OCI-LY7 (cell line): Measurements from ENCODE around the gene FOXD4L3. TPM values are rescaled to one million over a fixed set of nuclear protein-coding genes. Genes with fewer than 3 reads are reported as not detected.
"Not testable (repeated sequence)": the region's sequence is repeated elsewhere in the genome, so short reads cannot be mapped to it uniquely, and the experiment has no call there.

Experiments used
- BruUV-seq: library from RNA; stranded (reverse); fragments of 400-500 nt; replicated peaks from 2 replicates; lab custom pipeline; 2021; lab: Mats Ljungman, UMichigan
- CTCF ChIA-PET: fragments of 300-600 bp; sonication (Branson Sonifier 250); formaldehyde crosslinking; loops from one replicate; lab custom pipeline; 2022; ENCODE audit warnings: antibody characterized with exemption; ENCODE audit not compliant: unreplicated experiment; lab: Charles Lee
- POLR2A ChIA-PET: fragments of 300-600 bp; sonication (Branson Sonifier 250); formaldehyde crosslinking; loops from one replicate; lab custom pipeline; 2022; ENCODE audit warnings: antibody characterized with exemption; lab: Charles Lee
- DNase-seq: peaks from one replicate; pipeline ENCODE4 v3.0.0-alpha.2; 2015; ENCODE audit warnings: low spot score
- H2AFZ ChIP-seq: fragments of 200-600 bp; sonication (generic), shearing (Covaris generic); 2 replicates; pipeline ENCODE4 v1.6.1; 2014; ENCODE audit warnings: mild to moderate bottlenecking, antibody characterized with exemption, low read length, moderate library complexity
- H3K27ac ChIP-seq: fragments of 200-600 bp; sonication (generic); 2 replicates; pipeline ENCODE4 v1.5.1; 2014; ENCODE audit warnings: mixed run types, low read depth, mild to moderate bottlenecking, moderate library complexity, low read length, inconsistent platforms; ENCODE audit not compliant: poor library complexity, severe bottlenecking
- H3K36me3 ChIP-seq: fragments of 200-600 bp; sonication (generic); 2 replicates; pipeline ENCODE4 v1.6.1; 2014; ENCODE audit warnings: mild to moderate bottlenecking, antibody characterized with exemption, low read length, moderate library complexity, mixed read lengths; ENCODE audit not compliant: insufficient read depth
- H3K4me1 ChIP-seq: fragments of 200-600 bp; sonication (generic); 2 replicates; pipeline ENCODE4 v1.5.1; 2014; ENCODE audit warnings: mild to moderate bottlenecking, low read length; ENCODE audit not compliant: insufficient read depth, poor library complexity, severe bottlenecking
- H3K4me2 ChIP-seq: fragments of 200-600 bp; sonication (generic); 2 replicates; pipeline ENCODE4 v1.6.1; 2014; ENCODE audit warnings: mild to moderate bottlenecking, low read length
- H3K4me3 ChIP-seq: fragments of 200-600 bp; sonication (generic); 2 replicates; pipeline ENCODE4 v1.5.1; 2014; ENCODE audit warnings: mild to moderate bottlenecking, low read depth, low read length; ENCODE audit not compliant: poor library complexity, severe bottlenecking
- H3K79me2 ChIP-seq: fragments of 200-600 bp; sonication (generic); 2 replicates; pipeline ENCODE4 v1.6.1; 2016; ENCODE audit warnings: low read depth, mild to moderate bottlenecking, low read length, moderate library complexity, mixed read lengths; ENCODE audit not compliant: insufficient read depth
- H3K9me2 ChIP-seq: fragments of 200-600 bp; sonication (generic); 2 replicates; pipeline ENCODE4 v1.6.1; 2016; ENCODE audit warnings: mild to moderate bottlenecking, low read length, mixed read lengths; ENCODE audit not compliant: insufficient read depth
- H3K9me3 ChIP-seq: fragments of 200-600 bp; sonication (generic); 2 replicates; pipeline ENCODE4 v1.6.1; 2014; ENCODE audit warnings: mild to moderate bottlenecking, mixed run types, low read length, mixed read lengths
- H4K20me1 ChIP-seq: fragments of 200-600 bp; sonication (generic); 2 replicates; pipeline ENCODE4 v1.6.1; 2014; ENCODE audit warnings: mild to moderate bottlenecking, antibody characterized with exemption, low read length, moderate library complexity, mixed read lengths; ENCODE audit not compliant: insufficient read depth
- intact Hi-C: fragments of 100-400 bp; cut with micrococcal nuclease; formaldehyde crosslinking; loops from one replicate; pipeline ENCODE4 v1.10.0; 2022; ENCODE audit not compliant: unreplicated experiment
- total RNA-seq, 2 experiments: library from RNA; depleted of rRNA in 1 of 2; stranded (reverse); fragments of >200 nt in 1 of 2; shearing (Covaris generic) in 1 of 2; gene quantifications; 2 replicates each; pipeline ENCODE4 v1.2.3, GENCODE V29; 2014 to 2022
- TF ChIP-seq, protein P1 (sequence below): fragments of 200-600 bp; sonication (generic); conservative IDR thresholded peaks from 2 replicates; pipeline ENCODE4 v1.5.1; 2014; ENCODE audit warnings: mild to moderate bottlenecking, antibody characterized with exemption, low read length, moderate library complexity, mixed read lengths

Gene FOXD4L3
- total RNA-seq, 2 experiments from 2014 or later: 0.68 to 0.98 TPM

DNA sequence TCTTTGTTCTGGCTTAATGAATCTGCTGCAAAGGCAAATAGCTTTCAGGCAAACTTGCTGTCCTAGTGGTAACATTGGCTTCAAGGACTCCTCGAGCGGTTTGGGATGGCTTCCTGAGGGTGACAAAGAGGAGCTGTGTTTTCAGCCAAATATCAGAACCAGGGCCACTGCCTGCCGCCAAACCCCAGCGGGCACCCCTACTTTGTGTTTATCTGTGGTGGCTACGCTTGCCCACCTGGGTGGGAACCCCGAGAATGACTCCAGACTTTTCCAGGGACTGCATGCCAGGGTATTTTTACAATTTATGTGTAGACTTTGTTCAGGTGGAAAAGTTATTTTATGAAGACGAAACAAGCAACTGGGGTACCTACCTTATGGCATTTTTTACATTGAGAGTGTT is 35.3 kb downstream of the FOXD4L3 start:
- H3K4me2 ChIP-seq, H3K27ac ChIP-seq, H4K20me1 ChIP-seq, DNase-seq, BruUV-seq, POLR2A ChIA-PET, H2AFZ ChIP-seq, H3K36me3 ChIP-seq, H3K9me2 ChIP-seq, intact Hi-C loops, CTCF ChIA-PET, H3K4me1 ChIP-seq, H3K9me3 ChIP-seq, H3K79me2 ChIP-seq, H3K4me3 ChIP-seq: not testable (repeated sequence)

DNA sequence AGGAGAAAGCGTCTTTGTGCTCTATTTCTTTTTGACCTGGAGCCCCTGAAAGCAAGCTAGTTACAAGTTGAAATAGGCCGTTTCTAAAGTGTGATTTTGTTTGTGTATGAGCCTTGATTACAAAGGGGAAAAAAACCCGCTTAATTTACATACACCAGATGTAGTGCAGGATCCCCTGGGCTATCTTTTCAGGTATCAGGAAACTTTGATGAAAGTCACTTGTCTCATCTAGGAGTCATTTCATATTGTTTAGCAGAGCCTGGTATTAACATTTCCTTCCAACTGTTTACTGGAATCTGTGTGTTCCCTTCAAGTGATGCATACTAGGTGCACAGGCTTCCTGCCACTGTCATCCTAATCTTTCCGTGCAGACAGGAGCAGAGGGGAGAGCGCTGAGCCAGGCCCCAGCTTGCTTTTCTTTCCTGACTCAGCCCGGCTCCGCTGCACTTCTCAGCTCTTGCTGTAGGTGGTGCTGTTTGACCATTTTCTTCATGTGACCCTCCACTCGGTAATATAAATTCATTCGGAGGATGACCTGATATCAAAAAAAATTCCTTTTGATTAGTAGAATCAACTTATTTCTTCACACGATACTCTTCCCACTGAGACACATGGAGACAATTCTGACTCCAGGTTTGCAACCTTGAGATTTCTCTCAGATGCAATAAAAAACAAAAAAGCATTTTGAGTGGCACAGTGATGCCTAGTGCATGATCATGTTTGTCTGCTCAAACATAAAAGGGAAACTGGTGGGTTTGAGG is 39.8 kb downstream of the FOXD4L3 start:
- TF ChIP-seq, protein P1, sequence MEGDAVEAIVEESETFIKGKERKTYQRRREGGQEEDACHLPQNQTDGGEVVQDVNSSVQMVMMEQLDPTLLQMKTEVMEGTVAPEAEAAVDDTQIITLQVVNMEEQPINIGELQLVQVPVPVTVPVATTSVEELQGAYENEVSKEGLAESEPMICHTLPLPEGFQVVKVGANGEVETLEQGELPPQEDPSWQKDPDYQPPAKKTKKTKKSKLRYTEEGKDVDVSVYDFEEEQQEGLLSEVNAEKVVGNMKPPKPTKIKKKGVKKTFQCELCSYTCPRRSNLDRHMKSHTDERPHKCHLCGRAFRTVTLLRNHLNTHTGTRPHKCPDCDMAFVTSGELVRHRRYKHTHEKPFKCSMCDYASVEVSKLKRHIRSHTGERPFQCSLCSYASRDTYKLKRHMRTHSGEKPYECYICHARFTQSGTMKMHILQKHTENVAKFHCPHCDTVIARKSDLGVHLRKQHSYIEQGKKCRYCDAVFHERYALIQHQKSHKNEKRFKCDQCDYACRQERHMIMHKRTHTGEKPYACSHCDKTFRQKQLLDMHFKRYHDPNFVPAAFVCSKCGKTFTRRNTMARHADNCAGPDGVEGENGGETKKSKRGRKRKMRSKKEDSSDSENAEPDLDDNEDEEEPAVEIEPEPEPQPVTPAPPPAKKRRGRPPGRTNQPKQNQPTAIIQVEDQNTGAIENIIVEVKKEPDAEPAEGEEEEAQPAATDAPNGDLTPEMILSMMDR: peak; percentile 26; the same call in 1 of the 2 replicates
- intact Hi-C loops: loop anchor here (5.0 kb wide), 1 partner anchor 225 kb away; no protein-coding TSS in a partner anchor
- H3K9me2 ChIP-seq, H3K27ac ChIP-seq, DNase-seq, H3K4me2 ChIP-seq, H3K4me3 ChIP-seq, H2AFZ ChIP-seq, H4K20me1 ChIP-seq, CTCF ChIA-PET, H3K9me3 ChIP-seq, BruUV-seq, H3K79me2 ChIP-seq, H3K4me1 ChIP-seq, H3K36me3 ChIP-seq: not testable (repeated sequence)
- POLR2A ChIA-PET: interaction anchor here (0.6 kb wide), 1 partner anchor 437 kb away, joined by 3 read pairs; no protein-coding TSS in a partner anchor

DNA sequence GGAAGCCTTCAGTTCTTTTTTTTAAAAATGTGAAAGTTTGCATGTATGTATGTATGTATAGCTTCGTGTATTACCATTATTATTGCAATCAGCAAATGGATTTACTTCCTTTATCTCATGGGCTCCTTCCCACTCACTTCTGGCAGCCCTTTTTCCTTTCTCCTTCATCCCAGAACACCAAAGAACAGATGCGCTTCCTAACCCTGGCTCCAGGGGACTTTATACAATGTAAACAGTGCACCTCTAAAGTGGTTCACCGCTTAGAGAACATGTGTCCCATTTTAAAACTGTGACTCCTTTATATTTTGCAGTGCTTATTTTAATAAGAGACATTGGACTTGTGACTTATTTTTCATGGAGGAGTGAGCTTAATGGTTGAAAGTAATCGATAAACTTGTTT is 40.6 kb downstream of the FOXD4L3 start:
- BruUV-seq, H4K20me1 ChIP-seq, H2AFZ ChIP-seq, H3K4me3 ChIP-seq, DNase-seq, CTCF ChIA-PET, H3K9me2 ChIP-seq, H3K27ac ChIP-seq, H3K9me3 ChIP-seq, H3K4me2 ChIP-seq, H3K4me1 ChIP-seq, H3K36me3 ChIP-seq, H3K79me2 ChIP-seq: not testable (repeated sequence)
- POLR2A ChIA-PET: interaction anchor here (0.6 kb wide), 1 partner anchor 93 kb away, joined by 3 read pairs; no protein-coding TSS in a partner anchor
- intact Hi-C loops: loop anchor here (5.0 kb wide), 1 partner anchor 224 kb away; no protein-coding TSS in a partner anchor

DNA sequence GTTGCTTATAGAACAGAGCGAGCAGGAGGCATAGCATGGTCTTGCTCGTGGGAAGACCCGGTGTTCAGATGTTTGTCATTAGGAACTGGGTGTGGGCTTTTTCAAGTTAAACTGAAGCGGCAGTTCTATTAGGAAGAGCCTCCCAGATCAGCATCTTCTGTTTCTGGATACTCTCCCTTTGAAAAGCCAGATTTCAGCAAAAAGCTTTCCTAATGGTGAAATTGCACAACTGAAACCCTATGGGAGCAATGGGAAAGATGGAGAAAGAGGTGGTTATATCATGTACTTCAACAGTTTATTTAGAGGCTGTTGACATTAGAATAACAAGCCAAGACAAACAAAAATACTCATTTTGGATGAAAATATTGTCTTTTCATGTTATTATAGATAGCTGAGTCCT is 41.3 kb downstream of the FOXD4L3 start:
- H3K79me2 ChIP-seq, H3K4me1 ChIP-seq, H3K27ac ChIP-seq, DNase-seq, H3K9me3 ChIP-seq, H3K9me2 ChIP-seq, H3K4me3 ChIP-seq, H3K36me3 ChIP-seq, POLR2A ChIA-PET, BruUV-seq, H3K4me2 ChIP-seq, H2AFZ ChIP-seq, CTCF ChIA-PET, H4K20me1 ChIP-seq: not testable (repeated sequence)
- intact Hi-C loops: loop anchor here (5.0 kb wide), 1 partner anchor 223 kb away; no protein-coding TSS in a partner anchor

DNA sequence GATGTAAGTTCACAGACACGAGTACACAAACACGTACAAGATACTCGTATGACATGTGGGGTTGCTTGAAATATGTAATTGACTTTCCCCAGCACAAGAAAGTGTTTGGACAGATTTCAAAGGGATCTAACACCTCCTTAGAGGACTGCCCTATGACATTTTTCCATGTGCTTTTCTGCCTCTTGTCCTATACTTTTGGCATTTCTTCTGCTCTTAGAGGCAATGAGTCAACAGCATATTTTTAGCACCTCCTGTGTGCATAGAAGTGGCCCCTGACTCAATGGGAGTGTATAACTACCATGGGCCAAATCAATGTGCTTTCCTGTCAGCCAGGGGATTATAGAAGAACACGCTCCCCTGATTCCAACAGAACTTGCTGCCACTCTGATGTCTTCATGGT is 49.0 kb downstream of the FOXD4L3 start:
- H3K9me2 ChIP-seq, H3K9me3 ChIP-seq, intact Hi-C loops, POLR2A ChIA-PET, H3K4me3 ChIP-seq, DNase-seq, H4K20me1 ChIP-seq, BruUV-seq, H3K27ac ChIP-seq, H3K4me2 ChIP-seq, H3K36me3 ChIP-seq, H3K79me2 ChIP-seq, H2AFZ ChIP-seq, CTCF ChIA-PET, H3K4me1 ChIP-seq: not testable (repeated sequence)
